HG03432 (cell line): ENCODE measurements around the gene MTM1.

Experiments used
- ATAC-seq: cut with Tn5 transposase; IDR thresholded peaks from one replicate; pipeline ENCODE4 v1.9.1; 2021; ENCODE audit warnings: mild to moderate bottlenecking, moderate library complexity; ENCODE audit not compliant: unreplicated experiment

The MTM1 gene

DNA sequence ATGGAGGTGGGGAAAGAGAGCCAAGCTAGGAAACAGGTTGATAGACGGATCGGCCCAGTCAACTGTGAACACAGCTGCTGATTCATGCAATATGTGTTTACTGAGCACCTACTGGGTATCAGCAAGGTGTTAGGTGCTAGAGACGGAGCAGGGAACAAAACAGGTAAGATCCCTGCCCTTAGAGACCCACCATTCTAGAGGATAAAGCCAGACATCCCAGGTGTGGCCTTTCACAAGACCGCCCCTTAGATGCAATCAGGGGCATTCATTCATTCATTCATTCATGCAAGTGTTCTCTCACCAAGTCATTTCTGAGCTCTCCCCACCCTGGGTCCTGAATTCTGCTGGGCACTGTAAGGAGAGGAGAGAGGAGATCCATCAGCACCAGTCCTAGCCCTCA lies 20.2 kb upstream of the MTM1 start:
- no peak for ATAC-seq

DNA sequence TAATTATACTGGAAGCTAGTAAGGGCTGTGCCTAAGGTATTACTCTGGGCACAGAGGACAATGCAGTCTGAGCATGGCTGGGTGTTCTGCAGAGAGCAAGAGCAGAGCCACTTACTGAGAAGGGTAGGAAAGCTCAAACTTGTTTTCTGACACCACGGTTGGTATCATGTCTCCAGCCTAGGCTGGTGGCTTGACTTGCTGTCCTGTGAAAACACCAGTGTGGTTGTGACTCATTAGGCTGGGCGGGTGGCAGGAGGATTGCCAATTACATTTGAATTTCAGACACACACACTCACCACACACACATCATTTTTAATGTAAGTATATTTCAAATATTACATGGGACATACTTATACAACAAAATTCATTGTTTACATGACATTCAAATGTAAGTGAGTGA lies 19.7 kb upstream of the MTM1 start:
- ATAC-seq = no peak

DNA sequence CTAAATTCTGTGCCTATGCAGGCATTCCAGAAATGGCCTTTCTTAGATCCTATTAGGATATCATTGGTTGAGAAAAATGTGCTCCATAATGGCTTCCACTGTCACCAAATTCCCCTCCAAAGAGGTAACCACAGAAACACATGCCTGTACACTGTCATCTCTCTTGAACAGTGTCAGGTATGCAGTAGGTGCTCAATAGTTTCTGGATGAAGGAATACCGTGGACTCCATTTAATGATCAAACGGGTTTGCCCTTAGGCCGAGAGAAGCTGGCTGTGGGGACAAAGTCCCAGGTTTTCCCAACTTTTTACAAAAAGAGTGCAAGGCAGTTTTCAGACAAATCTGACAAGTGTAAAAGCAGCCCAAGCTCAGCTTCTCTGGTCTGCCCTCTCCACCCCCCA lies 16.5 kb upstream of the MTM1 start:
- no peak for ATAC-seq

DNA sequence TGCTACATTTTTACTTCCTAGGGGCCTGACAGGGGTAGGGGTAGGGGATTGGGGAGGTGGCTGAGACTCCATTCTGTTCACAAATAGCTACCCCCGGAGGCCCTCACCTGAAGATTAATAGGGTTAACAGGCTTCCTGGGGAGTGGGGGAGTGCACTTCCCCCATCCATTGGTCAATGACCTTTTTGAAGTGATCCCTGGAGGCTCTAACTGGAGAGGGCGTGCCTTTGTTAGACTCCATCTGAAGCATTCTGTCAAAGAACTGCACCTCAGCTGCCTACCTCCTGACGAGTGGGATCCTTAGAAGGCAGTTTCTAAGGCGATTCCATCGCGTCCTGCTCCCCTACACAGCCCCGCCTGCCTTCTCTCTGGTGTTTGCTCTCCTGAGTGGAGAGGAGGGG lies 10.0 kb upstream of the MTM1 start:
- ATAC-seq = no peak

DNA sequence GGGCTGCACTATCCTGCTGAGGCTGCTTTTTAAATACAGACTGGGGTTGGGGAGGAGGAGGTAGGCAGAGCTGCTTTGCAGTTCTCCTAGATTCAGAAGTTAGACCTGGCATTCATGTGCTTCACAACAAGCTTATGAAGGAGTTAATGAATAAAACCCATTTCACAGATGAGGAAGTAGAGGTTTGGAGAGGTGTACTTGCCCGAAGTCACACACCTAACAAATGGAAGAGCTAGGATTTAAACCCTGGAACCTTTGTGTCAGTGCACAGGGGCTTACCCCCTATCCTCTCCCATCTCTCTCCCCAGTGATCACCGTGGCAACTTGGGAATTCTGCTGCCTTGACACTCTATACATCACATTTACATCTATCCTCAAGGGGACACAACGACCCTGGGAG lies 3.6 kb upstream of the MTM1 start:
- no peak for ATAC-seq

DNA sequence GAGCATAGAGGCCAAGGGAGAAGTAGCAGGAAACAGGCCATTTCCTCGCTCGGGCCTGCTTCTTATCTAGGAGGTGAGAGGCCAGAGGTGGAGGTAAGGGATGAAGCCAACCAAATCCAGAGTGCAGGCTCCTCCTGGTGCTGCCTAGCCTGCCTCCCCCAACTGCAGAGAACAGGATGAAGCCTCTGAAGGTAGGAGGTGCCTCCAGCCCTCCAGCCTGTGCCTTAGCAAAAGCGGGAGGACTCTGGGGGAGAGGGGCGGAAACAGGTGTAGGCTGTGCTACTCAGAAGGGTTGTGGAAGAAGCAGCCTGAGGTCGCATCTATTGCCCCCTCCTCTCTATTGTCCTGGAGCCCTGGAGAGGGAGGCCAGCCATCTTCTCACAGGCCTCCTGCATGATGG lies 2.9 kb upstream of the MTM1 start:
- ATAC-seq = no peak

DNA sequence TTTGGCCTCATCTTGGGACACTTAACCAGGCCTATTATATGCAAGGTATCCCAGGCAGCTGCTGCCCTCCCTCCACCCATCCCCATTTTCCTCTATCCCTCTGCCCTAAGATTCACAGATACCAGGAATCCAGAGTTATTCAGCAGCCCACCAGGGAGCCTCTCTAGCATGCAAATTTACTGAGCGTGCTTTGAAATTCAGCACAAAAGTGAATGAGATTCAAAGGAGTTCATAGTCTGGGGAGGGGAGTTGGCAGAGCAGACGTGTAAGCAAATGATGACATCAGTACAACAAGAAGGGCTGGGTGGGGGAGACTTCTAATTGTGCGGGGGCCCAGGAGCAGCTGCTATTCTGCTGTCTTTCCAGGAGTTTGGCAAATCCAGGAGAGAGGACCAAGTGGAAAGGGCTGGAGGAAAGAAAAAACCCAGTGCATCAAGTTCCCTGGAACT lies 1.7 kb upstream of the MTM1 start:
- no peak for ATAC-seq

DNA sequence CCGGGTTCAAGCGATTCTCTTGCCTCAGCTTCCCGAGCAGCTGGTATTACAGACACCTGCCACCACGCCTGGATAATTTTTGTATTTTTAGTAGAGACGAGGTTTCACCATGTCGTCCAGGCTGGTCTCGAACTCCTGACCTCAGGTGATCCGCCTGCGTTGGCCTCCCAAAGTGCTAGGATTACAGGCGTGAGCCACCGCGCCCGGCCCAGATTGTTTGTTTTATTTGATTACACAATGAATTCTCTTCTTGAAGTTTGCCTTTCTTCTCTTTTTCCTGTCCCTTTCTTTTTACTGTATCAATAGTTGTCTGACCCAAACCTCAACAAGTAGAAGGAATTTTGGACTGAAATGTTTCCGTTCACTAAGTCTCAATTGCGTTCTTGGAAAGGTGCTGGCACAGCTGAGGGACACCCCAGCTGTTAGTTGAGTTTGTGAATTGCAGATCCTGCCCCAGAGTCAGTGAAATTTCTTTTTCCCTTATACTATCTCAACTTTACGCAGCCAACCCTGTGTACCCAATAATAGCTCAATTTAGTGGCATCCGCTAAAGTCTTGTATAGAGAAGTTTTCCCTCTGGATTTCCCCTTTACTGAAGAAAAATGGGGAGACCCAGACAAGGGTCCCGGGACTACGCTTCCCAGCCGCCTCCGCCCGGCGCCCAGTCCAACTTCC lies 639 bp upstream of the MTM1 start:
- ATAC-seq = no peak

DNA sequence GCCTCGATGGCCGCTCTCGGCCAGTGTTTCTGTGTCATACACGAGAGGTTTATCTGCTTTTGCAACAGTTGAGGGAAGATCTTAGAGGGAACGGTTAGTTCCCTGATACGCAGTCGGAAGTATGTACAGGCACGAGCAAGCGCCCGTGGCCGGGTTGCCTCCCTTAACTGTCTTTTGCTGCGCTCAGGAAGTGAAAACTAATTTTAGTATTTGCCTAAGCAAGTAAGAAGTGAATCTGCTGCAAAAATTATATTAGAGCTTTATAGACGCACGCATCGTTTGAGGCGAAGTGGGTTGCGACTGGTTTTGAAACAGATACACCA lies 695 bp downstream of the MTM1 start:
- peak; percentile 27 for ATAC-seq

DNA sequence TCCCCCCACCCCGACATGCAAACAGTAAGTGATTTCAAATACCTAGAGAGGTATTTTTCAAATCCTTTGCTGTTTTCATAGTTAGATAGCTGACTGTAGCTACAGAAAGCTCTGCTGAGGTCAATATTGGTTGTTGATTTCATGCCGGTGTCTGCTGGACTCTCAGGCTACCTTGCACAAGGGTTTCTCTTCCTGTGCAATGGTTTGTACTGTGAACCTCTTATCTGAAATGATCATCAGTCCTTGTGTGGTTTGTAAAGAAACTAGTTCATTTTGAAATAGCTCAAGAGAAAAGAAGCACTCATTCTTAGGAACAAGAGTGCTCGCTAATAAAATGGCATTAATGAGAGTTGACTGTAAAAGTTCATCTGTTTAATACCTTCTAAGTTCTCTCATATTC lies 2.1 kb downstream of the MTM1 start:
- ATAC-seq = no peak

DNA sequence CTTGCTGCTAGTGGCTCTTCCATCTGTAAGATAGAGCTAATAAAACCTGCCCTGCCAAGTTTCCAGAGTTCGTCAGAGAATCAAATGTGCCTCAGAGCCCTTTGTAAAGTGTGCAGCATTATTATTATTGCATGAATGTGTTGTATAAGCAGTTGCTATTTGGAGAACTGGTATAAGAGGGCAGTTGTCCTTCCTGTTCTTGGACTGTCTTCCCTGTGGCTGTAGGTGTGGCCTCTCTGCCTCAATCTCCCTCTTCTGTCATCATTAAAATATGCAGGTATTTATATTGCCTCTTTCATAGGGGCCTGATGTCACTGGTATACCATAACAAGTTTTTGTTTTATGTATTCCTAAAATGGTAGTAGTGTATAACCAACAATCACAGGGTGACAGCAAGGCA lies 3.8 kb downstream of the MTM1 start:
- ATAC-seq = no peak

DNA sequence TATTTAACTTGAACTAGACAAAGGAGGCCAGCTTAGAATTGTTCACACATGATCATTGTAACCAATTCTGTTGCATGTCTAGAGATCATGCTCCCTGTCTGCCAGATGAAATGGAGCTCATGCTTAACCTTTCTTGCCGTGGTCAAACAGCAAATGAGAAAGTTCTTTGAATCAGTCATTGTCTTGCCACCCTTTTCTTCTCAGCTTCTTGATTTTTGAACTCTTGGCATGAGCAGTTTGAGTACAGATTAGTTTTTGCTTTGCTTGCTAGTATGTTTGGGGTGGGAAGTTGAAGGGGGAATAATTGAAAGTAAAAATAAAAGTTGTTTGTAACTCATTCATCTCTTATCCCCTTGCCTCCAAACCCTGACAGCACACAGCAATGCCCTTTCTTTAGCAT lies 4.7 kb downstream of the MTM1 start:
- no peak for ATAC-seq

DNA sequence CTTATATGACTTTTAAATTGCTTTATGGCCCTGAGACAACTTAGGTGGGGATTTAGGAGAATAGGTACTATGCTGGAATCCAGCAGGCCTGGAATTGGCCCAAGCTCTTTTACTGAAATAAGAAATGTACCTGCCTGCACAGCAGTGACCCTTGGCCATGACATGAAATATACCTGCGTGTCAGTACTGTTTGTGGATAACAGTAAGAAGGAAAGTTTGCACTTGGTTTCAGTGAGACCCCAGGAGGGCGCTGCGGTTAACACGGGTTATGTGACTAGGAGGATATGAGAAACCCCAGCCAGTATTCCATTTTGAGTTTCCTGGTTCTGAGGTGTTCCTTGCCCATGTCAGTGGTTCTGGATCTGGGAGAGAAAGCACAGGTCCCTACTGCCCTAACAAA lies 5.3 kb downstream of the MTM1 start:
- ATAC-seq = peak; percentile 40

DNA sequence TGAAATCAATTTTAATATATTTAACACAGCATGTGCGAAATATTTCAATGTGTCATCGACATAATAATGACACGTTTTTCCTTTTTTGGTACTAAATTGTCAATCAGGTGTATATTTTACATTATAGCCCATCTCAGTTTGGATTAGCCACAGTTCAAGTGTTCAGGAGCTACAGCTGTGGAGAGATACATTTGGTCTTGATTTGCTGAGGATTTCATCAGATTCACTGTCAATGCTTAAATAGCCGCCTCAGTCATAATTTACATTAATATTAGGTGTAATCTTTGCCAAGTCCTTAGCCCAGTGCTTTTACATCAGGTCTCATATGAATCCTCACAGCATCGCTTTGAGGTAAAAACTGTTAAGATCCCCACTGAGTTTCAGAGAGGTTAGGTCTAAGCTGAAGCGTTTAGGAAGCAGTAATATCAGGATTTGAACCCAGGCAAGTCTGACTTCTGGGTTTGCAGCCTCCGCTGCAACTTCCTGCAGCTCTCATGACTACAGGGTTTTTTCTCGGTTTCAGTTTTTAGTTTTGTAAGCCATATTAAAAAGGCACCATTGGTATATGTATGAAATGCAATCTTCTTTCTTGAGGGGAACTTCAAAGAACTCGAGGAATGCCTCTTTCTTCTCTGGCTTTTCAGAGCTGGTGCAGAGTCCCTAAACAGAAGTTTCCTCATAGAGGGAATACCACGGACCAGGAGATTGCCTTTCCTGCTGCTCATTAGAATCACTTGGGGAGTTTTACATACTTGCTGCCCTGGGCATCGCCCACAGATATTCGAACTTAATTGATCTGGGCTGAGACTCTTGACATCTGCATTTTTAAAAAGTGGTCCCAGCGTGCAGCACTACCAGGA lies 6.4 kb downstream of the MTM1 start:
- ATAC-seq = peak; percentile 63

DNA sequence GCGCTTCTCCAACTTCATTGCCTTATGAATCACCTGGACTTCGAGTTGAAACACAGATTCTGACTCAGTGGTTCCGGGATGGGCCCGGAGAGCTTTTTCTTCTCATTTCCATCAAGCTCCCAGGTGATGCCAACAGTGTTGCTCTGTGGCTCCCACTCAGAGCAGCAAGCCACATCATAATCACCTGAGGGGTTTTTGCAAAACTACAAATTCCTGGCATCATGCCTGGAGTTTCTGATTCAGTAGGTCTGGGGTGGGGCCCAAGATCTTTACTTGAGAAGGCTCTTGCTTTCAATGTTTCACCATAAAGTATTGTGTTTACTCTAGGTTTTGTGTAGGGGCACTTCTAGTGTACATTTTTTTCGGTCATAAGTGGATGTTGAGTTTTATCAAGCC lies 7.0 kb downstream of the MTM1 start:
- ATAC-seq = no peak

DNA sequence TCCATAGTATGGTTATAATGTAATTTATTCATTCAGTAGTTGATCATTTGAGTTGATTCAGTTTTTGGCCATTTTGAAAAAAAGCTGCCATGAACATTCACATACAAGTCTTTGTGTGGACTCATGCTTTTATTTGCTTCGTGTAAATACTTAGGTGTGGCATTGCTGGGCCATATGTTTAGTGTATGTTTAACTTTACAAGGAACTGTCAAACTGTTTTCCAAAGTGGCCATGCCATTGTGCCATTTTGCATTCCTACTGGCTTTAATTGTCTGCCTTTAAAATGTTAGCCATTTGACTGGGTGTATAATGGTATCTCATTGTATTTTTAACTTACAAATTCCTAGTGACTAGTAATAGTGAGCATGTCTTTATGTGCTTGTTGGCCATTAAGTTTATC lies 8.8 kb downstream of the MTM1 start:
- ATAC-seq = no peak

DNA sequence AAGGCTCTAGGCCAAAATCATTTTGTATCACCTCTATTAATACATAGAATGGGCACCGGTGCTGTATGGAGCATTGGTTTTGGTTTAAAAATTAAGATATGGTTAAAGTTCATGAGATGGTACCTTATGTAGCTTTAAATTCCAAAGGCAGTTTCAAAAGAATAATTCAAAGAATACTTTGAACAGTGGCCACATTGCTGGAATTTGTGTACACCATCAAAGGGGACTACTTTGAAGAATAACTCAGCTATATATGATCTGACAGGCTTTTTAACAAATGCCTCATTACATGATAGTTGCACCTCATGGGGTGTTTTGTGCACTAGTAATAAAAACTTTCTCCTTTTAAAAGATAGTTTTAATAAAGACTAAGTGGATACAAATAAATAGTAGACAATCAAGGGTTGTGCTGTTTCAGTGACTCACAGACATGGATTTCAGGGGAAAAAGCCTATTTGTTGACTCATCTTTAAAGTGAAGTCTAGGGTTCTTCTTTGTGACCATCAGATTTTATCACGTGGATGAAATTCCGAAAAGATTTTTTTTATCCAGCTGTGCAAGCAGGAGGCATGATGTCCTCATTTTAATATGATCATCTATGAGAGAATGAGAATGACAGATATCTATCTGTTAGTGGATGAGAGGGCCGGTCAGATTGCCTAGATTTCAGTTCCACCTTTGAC lies 12.8 kb downstream of the MTM1 start:
- ATAC-seq = no peak

DNA sequence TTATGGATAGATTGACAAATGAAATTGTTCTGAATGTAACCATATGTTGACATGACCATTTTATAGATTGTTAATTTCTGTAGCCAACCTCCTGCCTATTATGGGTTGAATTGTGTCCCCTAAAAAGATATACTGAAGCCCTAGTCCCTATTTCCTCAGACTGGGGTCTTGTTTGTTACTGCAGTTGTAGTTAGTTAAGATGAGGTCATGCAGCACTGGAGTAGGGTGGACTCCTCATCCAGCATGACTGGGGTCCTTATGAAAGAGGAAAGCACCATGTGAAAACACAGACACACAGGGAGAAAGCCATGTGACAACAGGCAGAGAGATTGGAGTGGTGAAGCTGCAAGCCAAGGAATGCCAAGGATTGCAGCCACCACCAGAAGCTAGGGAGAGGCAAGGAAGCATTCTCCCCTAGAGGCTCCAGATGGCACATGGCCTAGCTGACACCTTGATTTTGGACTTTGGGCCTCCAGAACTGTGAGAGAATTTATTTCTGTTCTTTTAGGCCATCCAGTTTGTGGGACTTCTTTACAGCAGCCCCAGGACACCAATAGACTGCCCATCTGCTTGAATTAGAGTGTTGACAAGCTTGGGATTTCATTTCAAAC lies 14.0 kb downstream of the MTM1 start:
- no peak for ATAC-seq

DNA sequence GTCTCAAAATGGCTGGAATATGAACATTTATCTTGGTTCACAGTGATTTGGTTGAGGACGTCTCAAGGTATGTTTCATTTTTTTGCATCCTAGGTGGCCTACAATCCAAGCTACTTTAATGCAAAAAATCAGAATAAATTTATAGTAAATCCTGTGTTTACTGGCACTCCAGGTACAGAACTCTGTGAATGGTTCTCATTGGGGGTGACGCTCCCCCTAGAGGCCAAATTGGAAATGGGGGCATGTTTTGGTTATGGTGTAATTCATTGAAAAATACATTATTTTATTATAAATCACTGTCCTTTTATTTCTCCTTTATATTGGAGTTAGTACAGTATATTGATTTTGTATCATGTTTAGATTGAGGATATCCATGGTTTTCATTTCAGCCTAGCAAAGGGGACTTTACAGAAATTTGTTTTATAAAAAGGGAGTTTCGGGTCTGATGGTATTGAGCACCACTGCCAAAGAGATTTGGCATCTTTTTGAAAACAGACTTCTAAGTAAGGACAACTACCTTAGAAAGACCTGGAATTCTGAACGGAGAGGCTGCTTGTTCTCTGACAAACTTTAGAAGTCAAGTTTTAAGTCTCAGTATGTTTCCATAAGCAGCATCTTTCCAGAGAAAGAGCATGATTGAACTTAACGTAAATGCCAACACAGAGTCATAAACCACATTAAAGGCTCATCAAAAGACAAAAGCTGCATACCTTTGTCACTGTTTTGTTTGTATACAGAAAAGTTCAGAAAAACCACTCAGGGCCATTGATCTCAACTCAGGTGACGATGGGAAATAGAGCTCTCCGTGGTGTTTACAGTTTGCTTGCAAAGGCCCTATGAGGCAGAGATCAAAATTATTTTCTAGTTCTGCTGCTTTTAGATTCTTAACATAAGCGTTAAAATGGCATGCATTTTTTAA lies 19.4 kb downstream of the MTM1 start:
- ATAC-seq = no peak

DNA sequence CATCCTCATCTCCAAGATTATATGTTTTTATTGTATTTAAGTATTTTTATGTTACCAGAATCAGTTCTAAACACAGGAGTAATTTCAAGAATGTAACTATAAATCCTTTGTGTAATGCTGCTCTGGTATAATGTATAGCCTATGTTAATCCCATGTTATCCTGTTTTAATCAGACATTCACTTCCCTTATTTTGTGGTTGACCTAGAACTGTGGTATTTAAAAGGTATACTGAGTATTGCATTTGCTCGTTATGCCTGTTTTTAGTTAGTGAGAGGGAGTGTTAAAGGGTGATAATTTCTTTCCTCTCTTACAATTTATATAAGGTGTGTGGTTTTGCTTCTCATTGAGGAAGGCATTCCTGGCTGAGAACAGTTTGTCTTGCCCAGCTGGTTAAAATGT lies 26.2 kb downstream of the MTM1 start:
- no peak for ATAC-seq

DNA sequence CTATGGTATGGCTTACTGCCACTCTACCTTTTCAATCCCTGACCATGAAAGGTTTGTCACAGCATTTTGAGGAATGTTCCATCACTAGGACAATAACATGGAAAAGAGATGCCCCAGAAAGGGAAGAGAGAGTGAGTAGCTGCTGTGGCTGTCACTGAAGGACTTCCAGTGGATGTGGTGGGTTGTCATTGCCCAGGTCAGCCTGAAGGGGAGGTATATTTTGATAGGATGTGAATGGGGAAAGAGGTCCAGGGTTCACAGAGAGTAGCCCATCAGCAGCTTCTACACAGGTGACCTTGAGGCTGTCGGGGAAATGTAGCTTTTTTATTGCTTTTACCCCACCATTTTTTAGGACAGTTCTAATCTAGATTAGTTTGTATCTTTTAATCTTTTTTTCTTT lies 30.8 kb downstream of the MTM1 start:
- no peak for ATAC-seq
